Hepatocyte (in vitro differentiated cells): ENCODE data around the gene CCDC142. TPM values are rescaled to one million over a fixed set of nuclear protein-coding genes. Genes with fewer than 3 reads are reported as not detected.
"Not testable (repeated sequence)": the region's sequence is repeated elsewhere in the genome, so short reads cannot be mapped to it uniquely, and the experiment has no call there.

Experiments
- DNase-seq: peaks from one replicate; pipeline ENCODE4 v3.0.0-alpha.2; 2016; ENCODE audit warnings: low spot score
- H2AFZ ChIP-seq: fragments of 200-600 bp; sonication (generic); 2 replicates; pipeline ENCODE4 v1.6.0; 2016; ENCODE audit warnings: antibody characterized with exemption, mild to moderate bottlenecking
- H3K27ac ChIP-seq: fragments of 200-600 bp; sonication (generic); 2 replicates; pipeline ENCODE4 v1.5.1; 2016; ENCODE audit warnings: mild to moderate bottlenecking
- H3K27me3 ChIP-seq: fragments of 200-600 bp; sonication (generic); 2 replicates; pipeline ENCODE4 v1.6.1; 2016
- H3K36me3 ChIP-seq: fragments of 200-600 bp; sonication (generic); replicated peaks from 2 replicates; pipeline ENCODE4 v1.5.1; 2016; ENCODE audit warnings: low read depth; ENCODE audit not compliant: insufficient read depth
- H3K4me1 ChIP-seq: fragments of 200-600 bp; sonication (generic); 2 replicates; pipeline ENCODE4 v1.5.1; 2016; ENCODE audit warnings: mild to moderate bottlenecking, moderate library complexity; ENCODE audit not compliant: insufficient read depth
- H3K4me2 ChIP-seq: fragments of 200-600 bp; sonication (generic); 2 replicates; pipeline ENCODE4 v1.6.0; 2016
- H3K4me3 ChIP-seq: fragments of 200-600 bp; sonication (generic); 2 replicates; pipeline ENCODE4 v1.5.1; 2016; ENCODE audit warnings: mild to moderate bottlenecking
- H3K79me2 ChIP-seq: fragments of 200-600 bp; sonication (generic); 2 replicates; pipeline ENCODE4 v1.6.0; 2017; ENCODE audit warnings: mild to moderate bottlenecking
- H3K9me2 ChIP-seq: fragments of 200-600 bp; sonication (generic); replicated peaks from 2 replicates; pipeline ENCODE4 v1.6.0; 2017; ENCODE audit warnings: mild to moderate bottlenecking; ENCODE audit not compliant: insufficient read depth
- H3K9me3 ChIP-seq: fragments of 200-600 bp; sonication (generic); 2 replicates; pipeline ENCODE4 v1.5.1; 2016; ENCODE audit warnings: low read depth, mild to moderate bottlenecking
- H4K20me1 ChIP-seq: fragments of 200-600 bp; sonication (generic); 2 replicates; pipeline ENCODE4 v1.6.0; 2016; ENCODE audit warnings: mild to moderate bottlenecking; ENCODE audit not compliant: insufficient read depth, poor library complexity, severe bottlenecking
- EZH2 ChIP-seq: fragments of 200-600 bp; sonication (generic); IDR thresholded peaks from 2 replicates; pipeline ENCODE4 v1.6.1; 2016; ENCODE audit warnings: antibody characterized with exemption, mild to moderate bottlenecking, borderline replicate concordance
- EZH2phosphoT487 ChIP-seq: fragments of 200-600 bp; sonication (generic); IDR thresholded peaks from one replicate; pipeline ENCODE4 v1.6.1; 2018; ENCODE audit warnings: antibody characterized with exemption, mild to moderate bottlenecking, low read depth, moderate library complexity; ENCODE audit not compliant: unreplicated experiment, severe bottlenecking
- WGBS: methylation state at CpG from one replicate; pipeline ENCODE4 v1.1.6; 2016; ENCODE audit warnings: low lambda C conversion rate; ENCODE audit errors: missing lambda C conversion rate; 5-methylcytosine and 5-hydroxymethylcytosine counted together
- polyA plus RNA-seq: library from polyadenylated mRNA; unstranded; fragments of >200 nt; fragmentation: Nextera tagmentation; extraction: Ambion mirVana; gene quantifications from 2 replicates; pipeline ENCODE4 v1.2.1, GENCODE V29; 2016
- total RNA-seq: library from RNA; depleted of rRNA; stranded (reverse); fragments of >200 nt; gene quantifications from 2 replicates; pipeline ENCODE4 v1.2.3, GENCODE V29; 2014
- TF ChIP-seq, protein P1 (sequence below): fragments of 200-600 bp; sonication (generic); IDR thresholded peaks from 2 replicates; pipeline ENCODE4 v1.5.1; 2016; ENCODE audit warnings: antibody characterized with exemption, mild to moderate bottlenecking; ENCODE audit not compliant: poor library complexity

Gene CCDC142
- total and polyA plus RNA-seq, 2 experiments from 2014 or later, result 11.6 to 16.6 TPM

DNA sequence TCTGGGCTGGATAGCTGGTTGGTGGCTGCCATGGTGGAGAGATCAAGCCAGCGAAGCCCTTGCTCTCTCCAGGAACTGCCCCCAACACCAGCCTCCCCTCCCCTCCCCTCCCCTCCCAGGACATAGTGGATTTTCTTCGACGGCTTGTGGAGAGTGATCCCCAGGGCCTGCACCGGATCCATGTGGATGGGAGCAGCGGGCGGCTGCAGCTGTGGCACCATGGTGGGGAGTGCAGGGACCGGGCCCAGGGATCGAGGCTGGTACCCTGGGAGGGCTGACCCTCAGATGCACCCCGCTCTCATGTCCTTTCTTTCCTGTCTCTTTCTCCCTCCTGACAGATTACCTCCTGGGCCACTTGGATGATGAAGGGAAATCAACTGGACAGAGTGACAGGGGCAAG is 7.1 kb upstream of the CCDC142 start:
- H4K20me1 ChIP-seq, result no peaks in the 10 kb centered on the region
- H2AFZ ChIP-seq, result no peak overlapping the region
- H3K27ac ChIP-seq, result no peak overlapping the region
- H3K27me3 ChIP-seq, result no peaks in the 10 kb centered on the region
- no peak overlapping the region for H3K4me3 ChIP-seq
- no peaks in the 10 kb centered on the region for H3K9me2 ChIP-seq
- TF ChIP-seq, protein P1, sequence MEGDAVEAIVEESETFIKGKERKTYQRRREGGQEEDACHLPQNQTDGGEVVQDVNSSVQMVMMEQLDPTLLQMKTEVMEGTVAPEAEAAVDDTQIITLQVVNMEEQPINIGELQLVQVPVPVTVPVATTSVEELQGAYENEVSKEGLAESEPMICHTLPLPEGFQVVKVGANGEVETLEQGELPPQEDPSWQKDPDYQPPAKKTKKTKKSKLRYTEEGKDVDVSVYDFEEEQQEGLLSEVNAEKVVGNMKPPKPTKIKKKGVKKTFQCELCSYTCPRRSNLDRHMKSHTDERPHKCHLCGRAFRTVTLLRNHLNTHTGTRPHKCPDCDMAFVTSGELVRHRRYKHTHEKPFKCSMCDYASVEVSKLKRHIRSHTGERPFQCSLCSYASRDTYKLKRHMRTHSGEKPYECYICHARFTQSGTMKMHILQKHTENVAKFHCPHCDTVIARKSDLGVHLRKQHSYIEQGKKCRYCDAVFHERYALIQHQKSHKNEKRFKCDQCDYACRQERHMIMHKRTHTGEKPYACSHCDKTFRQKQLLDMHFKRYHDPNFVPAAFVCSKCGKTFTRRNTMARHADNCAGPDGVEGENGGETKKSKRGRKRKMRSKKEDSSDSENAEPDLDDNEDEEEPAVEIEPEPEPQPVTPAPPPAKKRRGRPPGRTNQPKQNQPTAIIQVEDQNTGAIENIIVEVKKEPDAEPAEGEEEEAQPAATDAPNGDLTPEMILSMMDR, result no peak
- TF ChIP-seq EZH2phosphoT487 (no peak), EZH2 (no peak)
- DNase-seq, result no peak
- H3K36me3 ChIP-seq, result no peaks in the 10 kb centered on the region
- peaks cover 7% of the 10 kb centered on the region for H3K79me2 ChIP-seq
- 97% methylated on average over 7 of the region's 9 CpGs for whole genome bisulfite sequencing
- H3K4me2 ChIP-seq, result no peak overlapping the region
- H3K4me1 ChIP-seq, result no peaks in the 10 kb centered on the region
- no peaks in the 10 kb centered on the region for H3K9me3 ChIP-seq

DNA sequence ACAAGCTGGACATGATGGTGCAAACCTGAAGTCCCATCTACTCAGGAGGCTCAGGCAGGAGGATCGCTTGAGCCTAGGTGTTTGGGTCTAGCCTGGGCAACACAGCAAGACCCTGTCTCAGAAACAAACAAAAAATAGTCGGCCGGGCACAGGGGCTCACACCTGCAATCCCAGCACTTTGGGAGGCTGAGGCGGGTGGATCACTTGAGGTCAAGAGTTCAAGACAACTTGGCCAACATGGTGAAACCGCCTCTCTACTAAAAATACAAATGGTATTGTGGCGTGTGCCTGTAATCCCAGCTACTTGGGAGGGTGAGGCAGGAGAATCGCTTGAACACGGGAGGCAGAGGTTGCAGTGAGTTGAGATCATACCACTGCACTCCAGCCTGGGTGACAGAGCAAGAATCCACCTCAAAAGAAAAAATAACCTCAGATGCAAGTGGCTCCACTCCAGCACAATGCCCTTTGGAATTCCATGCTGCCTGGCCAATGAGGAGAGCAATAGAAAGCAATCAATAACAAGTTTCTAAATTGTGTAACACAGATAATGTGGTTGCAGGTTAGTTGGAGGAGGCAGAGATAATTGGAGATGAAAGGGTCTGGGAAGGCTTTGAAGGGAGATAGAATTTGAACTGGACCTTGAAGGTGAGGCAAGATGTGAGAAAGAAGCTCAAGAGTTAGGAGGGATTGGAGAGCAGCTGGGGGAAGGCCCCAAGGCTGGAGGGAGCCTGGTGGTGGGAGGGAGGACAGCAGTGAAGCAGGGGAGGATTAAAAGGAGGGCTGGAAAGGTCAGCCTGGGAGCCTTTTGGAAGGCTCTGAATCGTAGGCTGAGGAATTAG is 6.1 kb upstream of the CCDC142 start:
- H3K4me3 ChIP-seq, result no peak overlapping the region
- H3K27me3 ChIP-seq, result no peaks in the 10 kb centered on the region
- H3K27ac ChIP-seq, result peak overlapping the region; percentile 37
- no peaks in the 10 kb centered on the region for H3K36me3 ChIP-seq
- H4K20me1 ChIP-seq, result no peaks in the 10 kb centered on the region
- H3K4me2 ChIP-seq, result peak overlapping the region; percentile 37
- no peak overlapping the region for H2AFZ ChIP-seq
- H3K9me2 ChIP-seq, result no peaks in the 10 kb centered on the region
- H3K9me3 ChIP-seq, result no peaks in the 10 kb centered on the region
- H3K4me1 ChIP-seq, result no peaks in the 10 kb centered on the region
- TF ChIP-seq, protein P1, result no peak
- TF ChIP-seq EZH2, result no peak
- TF ChIP-seq EZH2phosphoT487, result no peak
- 83% methylated on average over 9 of the region's 9 CpGs for WGBS
- no peak for DNase-seq
- H3K79me2 ChIP-seq, result peaks cover 16% of the 10 kb centered on the region

DNA sequence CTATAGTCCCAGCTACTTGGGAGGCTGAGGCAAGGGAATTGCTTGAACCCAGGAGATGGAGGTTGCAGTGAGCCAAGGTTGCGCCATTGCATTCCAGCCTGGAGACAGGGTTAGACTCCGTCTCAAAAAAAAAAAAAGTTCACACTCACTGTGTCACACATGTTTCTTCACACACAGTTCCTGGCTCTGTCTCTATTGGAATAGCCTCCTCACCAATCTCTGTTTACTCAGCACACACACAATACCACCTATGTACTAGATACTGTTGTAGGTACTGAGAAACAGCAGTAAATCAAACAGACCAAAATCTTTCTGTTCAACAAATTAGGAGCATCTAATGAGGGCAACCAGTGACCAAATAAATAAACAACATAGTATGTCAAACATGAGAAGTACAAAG is 3.3 kb upstream of the CCDC142 start:
- 96% methylated on average over 2 of the region's 2 CpGs for whole genome bisulfite sequencing
- H3K4me2 ChIP-seq, result no peak overlapping the region
- no peak for DNase-seq
- no peaks in the 10 kb centered on the region for H3K9me3 ChIP-seq
- no peak for TF ChIP-seq EZH2
- TF ChIP-seq, protein P1, result no peak
- no peak for TF ChIP-seq EZH2phosphoT487
- H3K9me2 ChIP-seq, result no peaks in the 10 kb centered on the region
- H3K4me1 ChIP-seq, result peaks cover 12% of the 10 kb centered on the region
- no peak overlapping the region for H2AFZ ChIP-seq
- H3K79me2 ChIP-seq, result peaks cover 33% of the 10 kb centered on the region
- H3K27ac ChIP-seq, result no peak overlapping the region
- H3K27me3 ChIP-seq, result no peaks in the 10 kb centered on the region
- H3K4me3 ChIP-seq, result no peak overlapping the region
- H4K20me1 ChIP-seq, result no peaks in the 10 kb centered on the region
- no peaks in the 10 kb centered on the region for H3K36me3 ChIP-seq

DNA sequence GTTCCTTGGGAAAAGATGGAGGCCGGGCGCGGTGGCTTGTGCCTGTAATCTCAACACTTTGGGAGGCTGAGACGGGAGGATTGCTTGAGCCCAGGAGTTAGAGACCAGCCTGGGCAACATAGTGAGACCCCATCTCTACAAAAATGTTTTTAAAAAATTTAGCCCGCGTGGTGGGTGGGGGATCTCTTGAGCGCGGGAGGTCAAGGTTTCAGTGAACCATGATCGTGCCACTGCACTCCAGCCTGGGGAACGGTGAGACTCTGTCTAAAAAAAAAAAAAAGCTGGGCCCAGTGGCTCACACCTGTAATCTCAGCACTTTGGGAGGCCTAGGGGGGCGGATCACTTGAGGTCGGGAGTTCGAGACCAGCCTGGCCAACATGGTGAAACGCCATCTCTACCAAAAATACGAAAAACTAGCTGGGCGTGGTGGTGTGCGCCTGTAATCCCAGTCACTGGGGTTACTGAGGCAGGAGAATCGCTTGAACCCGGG is 922 bp upstream of the CCDC142 start:
- H3K4me2 ChIP-seq, result peak overlapping the region; percentile 80
- WGBS, result 89% methylated on average over 19 of the region's 19 CpGs
- not testable (repeated sequence) for H3K9me2 ChIP-seq, H3K36me3 ChIP-seq, H4K20me1 ChIP-seq, H3K9me3 ChIP-seq, H3K27me3 ChIP-seq, DNase-seq
- peaks cover 51% of the 10 kb centered on the region for H3K79me2 ChIP-seq
- peaks cover 18% of the 10 kb centered on the region for H3K4me1 ChIP-seq
- peak overlapping the region; percentile 72 for H2AFZ ChIP-seq
- peak overlapping the region; percentile 24 for H3K4me3 ChIP-seq
- H3K27ac ChIP-seq, result peak overlapping the region; percentile 86
